Chondrocyte (in vitro differentiated cells): ENCODE measurements around the gene COPS7B. TPM values are rescaled to one million over a fixed set of nuclear protein-coding genes. Genes with fewer than 3 reads are reported as not detected.
"Not testable (repeated sequence)": the region's sequence is repeated elsewhere in the genome, so short reads cannot be mapped to it uniquely, and the experiment has no call there.

Source experiments
- DNase-seq: peaks from one replicate; pipeline ENCODE4 v3.0.0; 2021; ENCODE audit warnings: mixed read lengths, low spot score
- H3K27ac Mint-ChIP-seq: one replicate; pipeline ENCODE4 v1.8.0; 2021; ENCODE audit warnings: mild to moderate bottlenecking, moderate library complexity, mixed read lengths; ENCODE audit not compliant: unreplicated experiment
- H3K27me3 Mint-ChIP-seq: 2 replicates; pipeline ENCODE4 v1.8.0; 2021; ENCODE audit warnings: low read depth, mixed read lengths
- H3K36me3 Mint-ChIP-seq: 2 replicates; pipeline ENCODE4 v1.8.0; 2021; ENCODE audit warnings: low read depth, mixed read lengths
- H3K4me1 Mint-ChIP-seq: 2 replicates; pipeline ENCODE4 v1.8.0; 2021; ENCODE audit warnings: low read depth, mild to moderate bottlenecking, mixed read lengths
- H3K4me3 Mint-ChIP-seq: one replicate; pipeline ENCODE4 v1.8.0; 2021; ENCODE audit warnings: mild to moderate bottlenecking, moderate library complexity, mixed read lengths; ENCODE audit not compliant: unreplicated experiment
- H3K9me3 Mint-ChIP-seq: 2 replicates; pipeline ENCODE4 v1.8.0; 2021; ENCODE audit warnings: low read depth, mixed read lengths
- long read RNA-seq: library from polyadenylated mRNA; stranded (forward); transcript quantifications from one replicate; pipeline ENCODE4 v2.0.0, GENCODE V29; 2021
- total RNA-seq: library from RNA; stranded (reverse); gene quantifications from 3 replicates; pipeline ENCODE4 v1.2.1, GENCODE V29; 2021
- TF ChIP-seq, protein P1 (sequence below): fragments of 200-600 bp; sonication (generic); IDR thresholded peaks from 2 replicates; pipeline ENCODE4 v1.5.0; 2021; ENCODE audit warnings: antibody characterized with exemption, mild to moderate bottlenecking, moderate library complexity

Gene COPS7B
- total RNA-seq = 28.0 to 45.6 TPM (median 29.4 TPM) in 3 replicates
- long read RNA-seq, transcript COPS7B-201 (7 exons, 2,544 nt) = major isoform, 58 of 73 reads
- long read RNA-seq, partial matches to known transcripts = 0 of 73 reads
- long read RNA-seq, other reads (novel, unspliced or antisense) = 9 of 73 reads

DNA sequence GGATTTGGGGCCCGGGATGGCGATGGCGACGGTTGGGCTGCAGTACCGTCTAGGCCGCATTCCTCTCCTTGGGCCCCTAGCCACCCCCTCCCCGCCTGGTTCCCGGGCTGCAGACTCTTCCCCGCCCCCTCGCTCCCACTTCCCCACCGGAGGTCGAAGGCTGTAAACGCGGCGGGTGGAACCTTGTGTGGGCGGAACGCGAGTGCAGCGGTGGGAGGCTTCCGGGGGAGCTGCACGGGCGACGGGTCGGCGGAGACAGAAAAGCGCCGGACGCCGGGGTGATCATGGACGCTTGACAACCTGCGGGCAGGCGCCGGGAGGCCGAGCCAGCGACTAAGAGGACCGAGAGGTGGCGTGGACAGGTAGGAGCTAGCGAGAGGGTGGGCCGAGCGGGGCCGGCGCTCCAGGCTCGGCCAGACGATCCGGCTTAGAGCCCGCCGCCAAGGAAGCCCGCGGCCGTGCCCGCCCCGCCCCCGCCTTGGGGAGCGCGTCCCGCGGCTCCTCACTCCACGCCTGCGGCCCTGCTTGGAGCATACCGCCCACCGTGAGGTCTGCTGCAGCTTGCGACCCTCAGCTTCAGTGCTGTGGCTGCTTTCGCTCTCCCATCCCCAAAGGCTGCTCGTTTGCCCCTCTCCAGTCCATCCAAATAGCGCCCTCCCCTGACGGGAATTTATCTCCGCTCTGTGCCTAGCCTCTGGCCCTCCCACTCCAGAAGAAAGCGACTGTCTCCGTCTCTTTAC lies at the start of gene COPS7B:
Gene COPS7B, plus strand, starts transcription at position 269 of the 740 bp plus-strand sequence. CDS start 2,126 bp downstream, outside the sequence.
- peak; percentile 97 for DNase-seq
- peaks cover 52% of the 10 kb centered on the region for H3K4me1 Mint-ChIP-seq
- H3K4me3 Mint-ChIP-seq = peak within 1 kb of the TSS; percentile 86
- peaks cover 1% of the 10 kb centered on the region for H3K36me3 Mint-ChIP-seq
- no peaks in the 10 kb centered on the region for H3K9me3 Mint-ChIP-seq
- no peaks in the 10 kb centered on the region for H3K27me3 Mint-ChIP-seq
- TF ChIP-seq, protein P1, sequence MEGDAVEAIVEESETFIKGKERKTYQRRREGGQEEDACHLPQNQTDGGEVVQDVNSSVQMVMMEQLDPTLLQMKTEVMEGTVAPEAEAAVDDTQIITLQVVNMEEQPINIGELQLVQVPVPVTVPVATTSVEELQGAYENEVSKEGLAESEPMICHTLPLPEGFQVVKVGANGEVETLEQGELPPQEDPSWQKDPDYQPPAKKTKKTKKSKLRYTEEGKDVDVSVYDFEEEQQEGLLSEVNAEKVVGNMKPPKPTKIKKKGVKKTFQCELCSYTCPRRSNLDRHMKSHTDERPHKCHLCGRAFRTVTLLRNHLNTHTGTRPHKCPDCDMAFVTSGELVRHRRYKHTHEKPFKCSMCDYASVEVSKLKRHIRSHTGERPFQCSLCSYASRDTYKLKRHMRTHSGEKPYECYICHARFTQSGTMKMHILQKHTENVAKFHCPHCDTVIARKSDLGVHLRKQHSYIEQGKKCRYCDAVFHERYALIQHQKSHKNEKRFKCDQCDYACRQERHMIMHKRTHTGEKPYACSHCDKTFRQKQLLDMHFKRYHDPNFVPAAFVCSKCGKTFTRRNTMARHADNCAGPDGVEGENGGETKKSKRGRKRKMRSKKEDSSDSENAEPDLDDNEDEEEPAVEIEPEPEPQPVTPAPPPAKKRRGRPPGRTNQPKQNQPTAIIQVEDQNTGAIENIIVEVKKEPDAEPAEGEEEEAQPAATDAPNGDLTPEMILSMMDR = peak; percentile 84
- peak within 1 kb of the TSS; percentile 92 for H3K27ac Mint-ChIP-seq

DNA sequence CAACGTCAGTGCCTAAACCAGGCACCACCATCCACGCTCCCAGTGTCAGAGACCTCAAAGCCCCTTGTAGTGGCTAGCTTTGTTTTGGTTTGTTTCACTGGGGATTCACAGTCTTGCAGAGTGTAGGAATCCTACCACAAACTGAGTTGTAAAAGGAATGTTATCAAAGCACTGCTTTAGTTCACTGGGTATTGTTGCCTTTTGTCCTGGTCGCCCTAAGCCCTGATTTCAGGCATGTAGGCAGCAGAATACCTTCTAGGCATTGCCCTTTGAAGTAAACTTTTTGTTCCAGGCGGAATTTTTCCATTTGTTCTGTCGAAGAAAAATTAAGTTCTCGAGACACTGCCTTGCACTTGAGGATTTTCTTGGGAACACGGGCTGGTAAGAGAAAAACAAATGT lies 48.5 kb upstream of the COPS7B start:
- Mint-ChIP-seq H3K4me1 (no peaks in the 10 kb centered on the region), H3K27ac (no peak overlapping the region), H3K9me3 (no peaks in the 10 kb centered on the region), H3K27me3 (no peaks in the 10 kb centered on the region), H3K4me3 (no peak overlapping the region), H3K36me3 (peaks cover 9% of the 10 kb centered on the region)
- TF ChIP-seq, protein P1 = no peak
- DNase-seq = no peak

DNA sequence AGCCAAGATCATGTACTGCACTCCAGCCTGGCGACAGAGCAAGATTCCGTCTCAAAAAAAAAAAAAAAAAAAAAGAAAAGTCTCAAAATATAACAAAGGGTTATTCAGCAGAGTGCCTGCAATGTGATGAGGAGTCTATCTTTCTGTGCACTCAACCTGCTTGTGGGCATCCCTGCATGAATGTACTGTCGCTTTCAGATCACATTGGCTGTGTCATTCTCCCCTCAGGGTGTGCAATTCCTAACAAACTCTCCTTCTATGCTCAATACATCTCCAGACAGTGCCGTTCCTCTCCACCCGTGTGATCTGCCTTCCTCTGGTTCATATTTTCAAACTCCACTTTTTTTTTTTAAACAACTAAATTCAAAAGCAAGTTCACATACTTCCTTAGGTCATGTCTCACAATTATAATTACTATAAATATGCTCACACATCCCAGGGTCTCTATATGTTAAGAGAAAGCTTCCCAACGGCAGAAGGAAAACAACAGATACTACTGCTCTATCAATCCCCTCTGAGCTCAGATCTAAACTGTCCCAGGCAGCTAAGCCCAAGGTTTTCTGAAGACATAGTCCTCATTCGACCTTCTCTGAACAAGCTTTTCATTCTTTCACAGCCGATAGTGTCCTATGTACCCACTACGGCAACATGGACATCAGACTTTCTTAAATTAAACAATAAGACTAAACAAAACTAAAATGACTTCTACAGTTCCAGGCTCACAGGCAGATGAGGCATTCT lies 42.7 kb upstream of the COPS7B start:
- TF ChIP-seq, protein P1 = no peak
- Mint-ChIP-seq H3K9me3 (no peaks in the 10 kb centered on the region), H3K27ac (no peak overlapping the region), H3K4me1 (peaks cover 7% of the 10 kb centered on the region), H3K4me3 (no peak overlapping the region), H3K36me3 (peaks cover 3% of the 10 kb centered on the region), H3K27me3 (no peaks in the 10 kb centered on the region)
- no peak for DNase-seq

DNA sequence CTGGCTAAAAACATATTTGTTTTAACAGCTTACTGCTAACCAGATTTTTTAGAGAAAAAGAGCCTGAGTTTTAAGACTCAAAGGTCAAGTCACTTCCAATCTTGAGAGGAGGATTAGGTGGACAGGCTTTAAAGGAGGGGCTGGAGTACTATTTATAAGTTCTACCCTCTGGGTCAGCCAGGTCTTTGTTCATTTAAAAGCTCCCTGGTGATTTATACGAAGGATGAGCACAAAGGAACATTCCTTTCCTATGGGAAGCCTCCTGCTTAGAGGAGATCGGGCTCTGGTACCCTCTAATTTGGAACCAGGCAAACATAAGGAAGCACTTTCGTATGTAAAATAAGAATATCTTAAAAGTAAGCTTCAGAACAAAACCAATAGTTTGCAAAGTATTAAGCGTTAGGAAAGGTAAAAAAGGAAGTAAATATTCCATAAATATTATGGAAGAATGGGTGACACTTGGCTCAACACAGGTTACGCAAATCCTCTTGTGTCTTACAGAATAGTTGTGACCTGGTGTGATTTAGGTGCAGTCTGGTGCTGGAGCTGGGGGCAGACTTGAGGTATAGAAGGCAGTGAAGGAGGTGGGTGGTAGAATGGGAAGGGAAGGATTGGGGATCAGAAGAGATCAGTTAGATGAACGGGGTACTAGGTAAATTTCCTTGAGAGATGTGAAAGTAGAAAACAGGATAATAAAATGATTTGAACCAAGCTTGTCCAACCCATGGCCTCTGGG lies 40.8 kb upstream of the COPS7B start:
- Mint-ChIP-seq H3K9me3 (no peaks in the 10 kb centered on the region), H3K4me3 (no peak overlapping the region), H3K27ac (no peak overlapping the region), H3K4me1 (peaks cover 7% of the 10 kb centered on the region), H3K27me3 (no peaks in the 10 kb centered on the region), H3K36me3 (no peaks in the 10 kb centered on the region)
- DNase-seq = no peak
- TF ChIP-seq, protein P1 = no peak

DNA sequence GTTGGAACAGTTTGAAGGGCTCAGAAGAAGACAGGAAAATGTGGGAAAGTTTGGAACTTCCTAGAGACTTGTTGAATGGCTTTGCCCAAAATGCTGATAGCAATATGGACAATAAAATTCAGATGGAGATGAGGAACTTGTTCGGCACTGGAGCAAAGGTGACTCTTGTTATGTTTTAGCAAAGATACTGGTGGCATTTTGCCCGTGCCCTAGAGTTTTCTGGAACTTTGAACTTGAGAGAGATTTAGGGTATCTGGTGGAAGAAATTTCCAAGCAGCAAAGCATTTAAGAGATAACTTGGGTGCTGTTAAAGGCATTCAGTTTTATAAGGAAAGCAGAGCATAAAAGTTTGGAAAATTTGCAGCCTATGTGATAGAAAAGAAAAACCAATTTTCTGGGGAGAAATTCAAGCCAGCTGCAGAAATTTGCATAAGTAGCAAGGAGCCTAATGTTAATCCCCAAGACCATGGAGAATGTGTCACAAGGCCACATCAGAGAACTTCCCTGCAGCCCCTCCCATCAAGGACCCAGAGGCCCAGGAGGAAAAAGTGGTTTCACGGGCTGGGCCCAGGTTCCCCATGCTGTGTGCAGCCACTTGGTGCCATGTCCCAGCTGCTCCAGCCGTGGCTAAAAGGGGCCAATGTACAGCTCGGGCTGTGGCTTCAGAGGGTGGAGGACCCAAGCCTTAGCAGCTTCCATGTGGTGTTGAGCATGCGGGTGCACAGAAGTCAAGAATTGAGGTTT lies 37.9 kb upstream of the COPS7B start:
- not testable (repeated sequence) for H3K4me1 Mint-ChIP-seq, H3K9me3 Mint-ChIP-seq, H3K4me3 Mint-ChIP-seq, H3K27ac Mint-ChIP-seq, H3K27me3 Mint-ChIP-seq, DNase-seq, H3K36me3 Mint-ChIP-seq

DNA sequence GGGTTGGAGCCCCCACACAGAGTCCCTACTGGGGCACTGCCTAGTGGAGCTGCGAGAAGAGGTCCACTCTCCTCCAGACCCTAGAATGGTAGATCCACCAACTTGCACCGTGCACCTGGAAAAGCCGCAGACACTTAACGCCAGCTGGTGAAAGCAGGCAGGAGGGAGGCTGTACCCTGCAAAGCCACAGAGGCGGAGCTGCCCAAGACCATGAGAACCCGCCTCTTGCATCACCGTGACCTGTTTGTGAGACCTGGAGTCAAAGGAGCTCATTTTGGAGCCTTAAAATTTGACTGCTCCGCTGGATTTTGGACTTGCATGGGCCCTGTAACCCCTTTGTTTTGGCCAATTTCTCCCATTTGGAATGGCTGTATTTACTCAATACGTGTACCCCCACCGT lies 37.2 kb upstream of the COPS7B start:
- not testable (repeated sequence) for H3K4me1 Mint-ChIP-seq, H3K27me3 Mint-ChIP-seq, H3K4me3 Mint-ChIP-seq, H3K27ac Mint-ChIP-seq, H3K36me3 Mint-ChIP-seq, DNase-seq, H3K9me3 Mint-ChIP-seq
